RWPE2 (cell line): ENCODE results near the gene DLGAP3.

Source experiments
- ATAC-seq: fragments of 200-7000 bp; cut with Tn5 transposase; 3 replicates; pipeline ENCODE4 v1.9.1; 2021; ENCODE audit warnings: low read depth
- DNase-seq: peaks from one replicate; pipeline ENCODE4 v3.0.0-alpha.2; 2020; ENCODE audit warnings: low spot score
- H3K27ac ChIP-seq: fragments of 450-650 bp; 2 replicates; pipeline ENCODE4 v1.5.1; 2017; ENCODE audit warnings: mild to moderate bottlenecking; ENCODE audit not compliant: poor library complexity, severe bottlenecking
- H3K27me3 ChIP-seq: fragments of 250-450 bp; sonication (Bioruptor Pico); 2 replicates; pipeline ENCODE4 v1.5.1; 2021; ENCODE audit warnings: mild to moderate bottlenecking, moderate library complexity; ENCODE audit not compliant: insufficient read depth, poor library complexity, severe bottlenecking
- H3K36me3 ChIP-seq: fragments of 250-450 bp; sonication (Bioruptor Pico); 2 replicates; pipeline ENCODE4 v1.5.1; 2020; ENCODE audit warnings: low read depth, mild to moderate bottlenecking, moderate library complexity
- H3K4me1 ChIP-seq: fragments of 250-450 bp; sonication (Bioruptor Pico); 2 replicates; pipeline ENCODE4 v1.5.1; 2021; ENCODE audit warnings: mild to moderate bottlenecking, moderate library complexity; ENCODE audit not compliant: insufficient read depth, poor library complexity, severe bottlenecking
- H3K4me3 ChIP-seq: fragments of 250-450 bp; sonication (Bioruptor Pico); 2 replicates; pipeline ENCODE4 v1.5.1; 2021; ENCODE audit warnings: mild to moderate bottlenecking, moderate library complexity; ENCODE audit not compliant: severe bottlenecking
- H3K9me3 ChIP-seq: fragments of 250-450 bp; sonication (Bioruptor Pico); 2 replicates; pipeline ENCODE4 v1.5.1; 2021; ENCODE audit warnings: mild to moderate bottlenecking, moderate library complexity; ENCODE audit not compliant: severe bottlenecking
- CTCF ChIP-seq: fragments of 450-650 bp; IDR thresholded peaks from one replicate; pipeline ENCODE4 v1.5.1; 2017; ENCODE audit warnings: mild to moderate bottlenecking, moderate library complexity; ENCODE audit not compliant: poor library complexity, severe bottlenecking

Gene DLGAP3

GRCh38 chr1:34874296-34874952, 55.0 kb downstream of the DLGAP3 start:
- H3K4me3 ChIP-seq, result no peak overlapping the region
- no peaks in the 10 kb centered on the region for H3K9me3 ChIP-seq
- ATAC-seq, result no peak
- no peak for DNase-seq
- H3K36me3 ChIP-seq, result no peaks in the 10 kb centered on the region
- no peak overlapping the region for H3K27ac ChIP-seq
- H3K4me1 ChIP-seq, result no peaks in the 10 kb centered on the region
- TF ChIP-seq CTCF, result no peak
- peaks cover 42% of the 10 kb centered on the region for H3K27me3 ChIP-seq

GRCh38 chr1:34872133-34872503, 57.3 kb downstream of the DLGAP3 start:
- no peak for TF ChIP-seq CTCF
- no peak for DNase-seq
- no peak overlapping the region for H3K27ac ChIP-seq
- H3K9me3 ChIP-seq, result no peaks in the 10 kb centered on the region
- no peaks in the 10 kb centered on the region for H3K36me3 ChIP-seq
- H3K4me1 ChIP-seq, result no peaks in the 10 kb centered on the region
- no peak overlapping the region for H3K4me3 ChIP-seq
- ATAC-seq, result no peak
- peaks cover 34% of the 10 kb centered on the region for H3K27me3 ChIP-seq

- no peak for TF ChIP-seq CTCF
- no peak for DNase-seq
- H3K9me3 ChIP-seq, result no peaks in the 10 kb centered on the region
- H3K27me3 ChIP-seq, result peaks cover 34% of the 10 kb centered on the region
- no peak overlapping the region for H3K27ac ChIP-seq
- H3K4me1 ChIP-seq, result no peaks in the 10 kb centered on the region
- ATAC-seq, result no peak
- H3K36me3 ChIP-seq, result no peaks in the 10 kb centered on the region
- H3K4me3 ChIP-seq, result no peak overlapping the region
These were observed 57.9 kb downstream of the DLGAP3 start for GRCh38 chr1:34871443-34872132.

DNA sequence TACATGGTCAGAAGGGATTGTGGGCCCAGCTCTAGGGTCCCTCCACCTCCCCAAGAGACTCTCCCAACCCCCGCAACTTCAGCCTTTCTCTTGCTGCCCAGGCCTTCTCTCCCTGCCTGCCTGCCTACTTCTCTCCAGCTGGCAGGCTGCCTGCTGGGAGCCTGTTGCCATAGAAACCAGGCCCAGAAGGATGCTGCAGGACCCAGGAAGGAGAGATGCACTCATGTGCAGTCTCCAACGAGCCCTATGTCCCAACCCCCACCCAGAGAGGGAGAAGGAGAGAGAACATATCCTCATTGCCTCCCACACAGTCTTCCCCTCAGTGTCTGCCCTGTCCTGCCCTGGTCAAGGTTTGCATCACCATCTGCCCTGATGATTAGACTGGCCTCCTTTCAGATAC, 59.1 kb downstream of the DLGAP3 start:
- TF ChIP-seq CTCF, result no peak
- ATAC-seq, result no peak
- H3K27me3 ChIP-seq, result peaks cover 34% of the 10 kb centered on the region

GRCh38 chr1:34869760-34870159, 59.7 kb downstream of the DLGAP3 start:
- ATAC-seq, result no peak
- peaks cover 31% of the 10 kb centered on the region for H3K27me3 ChIP-seq
- H3K9me3 ChIP-seq, result no peaks in the 10 kb centered on the region
- no peaks in the 10 kb centered on the region for H3K36me3 ChIP-seq
- TF ChIP-seq CTCF, result no peak
- no peak overlapping the region for H3K4me3 ChIP-seq
- H3K4me1 ChIP-seq, result no peaks in the 10 kb centered on the region
- no peak for DNase-seq
- no peak overlapping the region for H3K27ac ChIP-seq

More for the DNA sequence above, 59.1 kb downstream of the DLGAP3 start:
- no peak overlapping the region for H3K4me3 ChIP-seq
- no peak for DNase-seq
- no peaks in the 10 kb centered on the region for H3K36me3 ChIP-seq
- no peaks in the 10 kb centered on the region for H3K9me3 ChIP-seq
- H3K4me1 ChIP-seq, result no peaks in the 10 kb centered on the region
- no peak overlapping the region for H3K27ac ChIP-seq
